ENCODE measurements around the gene SNAI3.

The SNAI3 gene

DNA sequence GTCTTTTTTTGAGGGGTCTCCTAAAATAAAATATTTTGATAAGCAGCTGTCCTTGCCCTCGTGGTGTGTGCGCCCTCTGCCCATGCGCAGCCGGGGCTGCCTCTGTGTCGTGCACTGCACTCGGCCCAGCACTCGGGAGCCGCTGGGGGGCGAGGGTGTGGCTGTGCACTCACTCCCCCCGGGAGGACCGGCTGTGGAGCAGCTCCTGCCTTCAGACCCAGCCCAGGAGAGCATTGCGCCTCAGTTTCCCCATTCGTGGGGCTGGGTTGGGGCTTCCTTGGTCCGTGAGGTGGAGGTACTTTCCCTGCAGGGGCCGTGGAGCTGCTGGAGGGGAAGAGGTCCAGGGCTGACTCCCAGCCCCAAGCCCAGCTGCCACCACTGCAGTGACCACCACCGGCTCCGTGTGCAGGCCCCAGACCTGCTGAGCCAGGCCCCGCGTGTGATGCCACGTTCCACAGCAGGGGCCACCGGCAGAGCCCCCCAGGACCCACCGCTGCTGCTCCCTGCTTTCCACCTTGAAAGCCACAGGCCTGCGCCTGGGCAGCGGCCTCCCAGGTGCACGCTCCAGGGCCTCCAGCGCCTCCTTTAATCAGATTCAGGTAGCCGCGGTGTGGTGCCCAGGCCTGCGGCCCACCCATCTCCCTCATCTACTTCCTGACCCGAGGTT is 54.3 kb downstream of the SNAI3 start:
- DNase-seq, result no peak

DNA sequence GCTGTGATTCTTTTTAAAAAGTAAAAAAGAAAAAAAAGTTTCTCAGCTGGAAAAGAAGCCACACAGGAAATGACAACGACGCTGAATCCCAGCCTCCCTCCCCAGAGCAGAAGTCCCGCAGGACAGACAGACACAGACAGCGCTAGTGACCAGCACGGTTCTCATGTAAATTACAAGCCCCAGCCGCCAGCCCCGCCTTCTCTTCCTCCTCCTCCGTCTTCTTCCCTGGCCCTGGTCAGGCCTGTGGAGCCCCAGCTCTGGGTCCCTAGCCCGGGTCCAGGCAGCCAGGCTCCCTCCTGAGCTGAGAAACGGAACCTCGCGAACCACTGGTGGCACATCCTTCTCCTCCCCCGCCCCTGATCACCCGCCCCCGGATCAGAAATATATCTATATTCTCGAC is 54.9 kb downstream of the SNAI3 start:
- DNase-seq, result no peak

DNA sequence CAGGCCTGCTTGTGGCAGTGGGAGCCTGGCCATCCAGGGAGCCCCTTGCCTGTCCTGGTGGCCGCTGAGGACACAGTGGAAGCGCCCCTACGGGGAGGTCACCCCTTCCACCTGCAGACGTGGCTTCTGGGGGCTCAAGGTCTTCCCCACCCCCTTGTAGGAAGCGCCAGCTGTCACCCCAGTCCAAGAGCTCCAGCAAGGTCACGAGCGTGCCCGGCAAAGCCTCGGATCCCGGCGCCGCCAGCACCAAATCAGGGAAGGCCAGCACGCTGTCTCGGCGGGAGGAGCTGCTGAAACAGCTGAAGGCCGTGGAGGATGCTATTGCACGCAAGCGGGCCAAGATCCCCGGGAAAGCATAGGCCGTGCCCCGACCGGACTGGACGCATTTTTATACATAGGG is 55.4 kb downstream of the SNAI3 start:
- no peak for DNase-seq

DNA sequence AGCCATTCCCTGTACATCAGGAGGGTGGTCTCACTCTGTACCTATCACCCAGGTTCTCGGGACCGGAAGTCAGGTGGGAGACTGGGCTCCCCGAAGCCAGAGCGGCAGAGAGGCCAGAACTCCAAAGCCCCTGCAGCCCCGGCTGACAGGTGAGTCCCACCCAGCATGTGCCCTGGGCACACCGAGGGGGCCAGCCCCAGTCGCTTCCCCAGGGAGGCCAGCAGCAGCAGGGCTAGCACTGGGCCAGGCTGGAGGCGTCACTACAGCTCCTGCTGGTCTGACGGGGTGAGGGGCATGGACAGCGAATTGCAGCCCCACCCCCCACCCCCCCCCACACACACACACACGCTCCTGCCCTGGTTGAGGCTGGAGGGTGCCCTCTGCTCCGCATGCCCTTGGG is 55.9 kb downstream of the SNAI3 start:
- no peak for DNase-seq

DNA sequence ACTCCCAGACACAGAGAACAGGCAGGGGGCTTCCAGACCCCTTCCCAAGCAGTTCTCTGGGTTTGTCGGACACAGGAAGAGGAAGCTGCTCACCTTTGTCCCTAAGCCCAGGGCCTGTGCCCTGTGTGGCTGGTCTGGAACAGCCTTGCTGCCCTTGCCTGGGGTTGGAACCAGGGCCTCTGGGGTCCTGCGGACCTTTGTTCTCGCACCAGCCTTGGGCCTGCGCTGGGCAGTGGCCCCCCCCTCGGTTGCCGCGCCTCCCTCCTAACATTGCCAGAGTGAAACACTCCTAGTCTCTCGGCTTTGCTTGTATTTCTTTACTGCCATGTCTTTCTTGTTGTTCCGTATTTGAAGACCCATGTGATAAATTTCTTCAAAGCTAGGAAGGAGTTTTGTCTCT is 56.5 kb downstream of the SNAI3 start:
- DNase-seq, result no peak

DNA sequence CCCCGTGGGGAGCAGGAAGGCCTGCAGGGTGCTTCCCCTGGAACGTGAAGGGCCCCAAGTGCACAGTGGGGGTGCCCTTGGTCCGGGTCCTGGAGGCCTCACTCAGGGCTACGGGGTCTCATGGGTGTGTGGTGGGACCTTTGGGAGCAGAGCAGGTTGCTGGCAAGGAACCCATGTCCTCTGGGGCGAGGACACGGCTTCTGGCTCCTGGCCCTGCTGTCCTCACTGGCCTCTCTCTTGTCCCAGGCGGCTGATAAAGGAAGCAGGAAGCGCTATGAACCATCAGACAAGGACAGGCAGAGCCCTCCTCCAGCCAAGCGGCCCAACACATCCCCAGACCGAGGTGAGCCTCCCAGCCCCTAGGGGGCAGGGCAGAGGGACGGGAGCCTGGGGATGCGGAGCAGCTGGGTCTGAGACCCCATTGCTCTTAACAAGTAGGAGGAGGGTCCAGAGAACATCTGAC is 57.8 kb downstream of the SNAI3 start:
- no peak for DNase-seq

All from CD4-positive, alpha-beta T cell treated with Interleukin-15 for 1 hour (primary cell).